MM.1S (cell line): ENCODE data around the gene RWDD1.

Experiments used
- EZH2 ChIP-seq: fragments of 300-600 bp; sonication (generic); optimal IDR thresholded peaks from 2 replicates; pipeline ENCODE3; 2017; ENCODE audit warnings: low read depth, mild to moderate bottlenecking, antibody characterized with exemption, low read length, mixed read lengths
- EZH2phosphoT487 ChIP-seq: fragments of 300-600 bp; sonication (generic); IDR thresholded peaks from 2 replicates; pipeline ENCODE4 v1.6.1; 2018; ENCODE audit warnings: antibody characterized with exemption, low read length
- TF ChIP-seq, protein P1 (sequence below): fragments of 300-600 bp; sonication (generic); IDR thresholded peaks from 2 replicates; pipeline ENCODE4 v1.5.1; 2016; ENCODE audit warnings: antibody characterized with exemption, low read length, mixed read lengths

DNA sequence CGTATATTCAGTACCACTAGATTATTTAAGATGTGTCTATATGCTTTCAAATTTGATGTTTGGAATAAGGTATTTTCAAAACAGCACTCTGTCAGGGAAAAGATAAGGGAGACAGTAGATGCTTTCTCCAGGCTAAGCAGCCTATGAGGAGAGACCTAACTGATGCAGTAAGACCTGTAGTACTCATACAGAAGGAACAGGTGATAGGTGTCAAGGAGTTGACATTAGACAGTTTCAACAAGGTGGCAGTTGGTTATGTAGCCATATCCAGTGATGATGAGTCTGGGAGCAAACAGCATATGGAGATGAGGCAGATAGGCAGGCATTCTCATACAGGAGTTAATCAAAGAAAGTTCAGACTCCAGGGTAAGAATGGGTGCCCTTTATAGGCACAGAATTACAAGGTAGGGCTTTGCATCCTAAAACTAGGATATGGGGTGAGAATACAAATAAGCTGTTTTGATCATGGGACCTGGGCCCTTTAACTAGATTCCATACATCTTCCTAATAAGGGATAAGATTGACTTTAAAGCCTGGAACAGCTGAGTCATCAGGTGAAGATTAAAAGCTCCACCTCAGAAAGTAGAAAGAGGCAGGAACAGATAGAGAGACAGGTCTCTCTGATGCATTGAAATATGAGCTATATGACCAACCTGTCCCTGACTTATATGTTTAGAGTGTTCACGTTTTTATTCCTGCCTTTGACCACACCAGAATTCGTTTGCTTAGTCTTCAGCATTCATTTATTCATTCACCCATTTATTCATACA, 52.9 kb downstream of the RWDD1 start:
- TF ChIP-seq, protein P1, sequence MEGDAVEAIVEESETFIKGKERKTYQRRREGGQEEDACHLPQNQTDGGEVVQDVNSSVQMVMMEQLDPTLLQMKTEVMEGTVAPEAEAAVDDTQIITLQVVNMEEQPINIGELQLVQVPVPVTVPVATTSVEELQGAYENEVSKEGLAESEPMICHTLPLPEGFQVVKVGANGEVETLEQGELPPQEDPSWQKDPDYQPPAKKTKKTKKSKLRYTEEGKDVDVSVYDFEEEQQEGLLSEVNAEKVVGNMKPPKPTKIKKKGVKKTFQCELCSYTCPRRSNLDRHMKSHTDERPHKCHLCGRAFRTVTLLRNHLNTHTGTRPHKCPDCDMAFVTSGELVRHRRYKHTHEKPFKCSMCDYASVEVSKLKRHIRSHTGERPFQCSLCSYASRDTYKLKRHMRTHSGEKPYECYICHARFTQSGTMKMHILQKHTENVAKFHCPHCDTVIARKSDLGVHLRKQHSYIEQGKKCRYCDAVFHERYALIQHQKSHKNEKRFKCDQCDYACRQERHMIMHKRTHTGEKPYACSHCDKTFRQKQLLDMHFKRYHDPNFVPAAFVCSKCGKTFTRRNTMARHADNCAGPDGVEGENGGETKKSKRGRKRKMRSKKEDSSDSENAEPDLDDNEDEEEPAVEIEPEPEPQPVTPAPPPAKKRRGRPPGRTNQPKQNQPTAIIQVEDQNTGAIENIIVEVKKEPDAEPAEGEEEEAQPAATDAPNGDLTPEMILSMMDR = no peak
- no peak for TF ChIP-seq EZH2
- no peak for TF ChIP-seq EZH2phosphoT487
